H9 (cell line): ENCODE measurements around the gene CCBE1. TPM values are rescaled to one million over a fixed set of nuclear protein-coding genes. Genes with fewer than 3 reads are reported as not detected.

Experiments used
- DNase-seq: peaks from one replicate; pipeline ENCODE4 v3.0.0-alpha.2; 2017
- H2AFZ ChIP-seq: one replicate; pipeline ENCODE4 v1.6.1; 2013; ENCODE audit warnings: mild to moderate bottlenecking, low read length, control low read depth, moderate library complexity
- H2AK5ac ChIP-seq: 2 replicates; pipeline ENCODE4 v1.6.1; 2013; ENCODE audit warnings: low read length, control low read depth, mixed read lengths; ENCODE audit not compliant: insufficient read length
- H2BK120ac ChIP-seq: one replicate; pipeline ENCODE4 v1.6.1; 2013; ENCODE audit warnings: low read depth, mild to moderate bottlenecking, low read length, control low read depth, inconsistent platforms; ENCODE audit not compliant: poor library complexity, severe bottlenecking
- H2BK12ac ChIP-seq: 2 replicates; pipeline ENCODE4 v1.6.1; 2013; ENCODE audit warnings: low read length, control low read depth, mixed read lengths, low read depth; ENCODE audit not compliant: insufficient read length
- H2BK15ac ChIP-seq: 2 replicates; pipeline ENCODE4 v1.6.1; 2013; ENCODE audit warnings: low read depth, low read length, control low read depth
- H2BK20ac ChIP-seq: one replicate; pipeline ENCODE4 v1.6.1; 2013; ENCODE audit warnings: low read depth, mild to moderate bottlenecking, low read length, control low read depth, inconsistent platforms; ENCODE audit not compliant: poor library complexity, severe bottlenecking
- H2BK5ac ChIP-seq: 2 replicates; pipeline ENCODE4 v1.6.1; 2013; ENCODE audit warnings: low read length, control low read depth, mixed read lengths; ENCODE audit not compliant: insufficient read length
- H3K14ac ChIP-seq: 2 replicates; pipeline ENCODE4 v1.6.1; 2013; ENCODE audit warnings: low read length, control low read depth; ENCODE audit not compliant: insufficient read depth
- H3K18ac ChIP-seq: 2 replicates; pipeline ENCODE4 v1.6.1; 2013; ENCODE audit warnings: low read depth, mild to moderate bottlenecking, mixed read lengths, low read length, control low read depth; ENCODE audit not compliant: insufficient read length
- H3K23ac ChIP-seq: 2 replicates; pipeline ENCODE4 v1.6.1; 2013; ENCODE audit warnings: low read length, control low read depth, mixed read lengths, low read depth; ENCODE audit not compliant: insufficient read length
- H3K23me2 ChIP-seq: 2 replicates; pipeline ENCODE4 v1.6.1; 2013; ENCODE audit warnings: low read depth, mild to moderate bottlenecking, mixed read lengths, low read length, control low read depth; ENCODE audit not compliant: insufficient read length, poor library complexity, severe bottlenecking
- H3K27ac ChIP-seq: 2 replicates; pipeline ENCODE4 v1.5.1; 2013; ENCODE audit warnings: low read length, control low read depth, mixed read lengths, low read depth; ENCODE audit not compliant: insufficient read length
- H3K27me3 ChIP-seq: 2 replicates; pipeline ENCODE4 v1.6.1; 2013; ENCODE audit warnings: low read length, control low read depth, inconsistent platforms; ENCODE audit not compliant: insufficient read depth
- H3K4ac ChIP-seq: 2 replicates; pipeline ENCODE4 v1.6.1; 2013; ENCODE audit warnings: low read depth, mild to moderate bottlenecking, control low read depth, inconsistent platforms, low read length, moderate library complexity
- H3K4me1 ChIP-seq: 2 replicates; pipeline ENCODE4 v1.6.1; 2013; ENCODE audit warnings: low read length, control low read depth, inconsistent platforms; ENCODE audit not compliant: insufficient read depth
- H3K4me2 ChIP-seq: 2 replicates; pipeline ENCODE4 v1.6.1; 2013; ENCODE audit warnings: low read length, control low read depth, mixed read lengths; ENCODE audit not compliant: insufficient read length, insufficient read depth
- H3K56ac ChIP-seq: 2 replicates; pipeline ENCODE4 v1.6.1; 2013; ENCODE audit warnings: low read depth, mild to moderate bottlenecking, mixed read lengths, low read length, control low read depth; ENCODE audit not compliant: insufficient read length
- H3K79me1 ChIP-seq: 2 replicates; pipeline ENCODE4 v1.6.1; 2013; ENCODE audit warnings: low read depth, mild to moderate bottlenecking, moderate library complexity, low read length, control low read depth, inconsistent platforms; ENCODE audit not compliant: insufficient read depth, poor library complexity, severe bottlenecking
- H3K79me2 ChIP-seq: 2 replicates; pipeline ENCODE4 v1.6.1; 2013; ENCODE audit warnings: low read length, control low read depth, inconsistent platforms; ENCODE audit not compliant: insufficient read depth
- H3K9ac ChIP-seq: 2 replicates; pipeline ENCODE4 v1.6.1; 2013; ENCODE audit warnings: low read length, control low read depth, mixed read lengths; ENCODE audit not compliant: insufficient read length; ENCODE audit errors: extremely low read depth
- H3K9me3 ChIP-seq: one replicate; pipeline ENCODE4 v1.6.1; 2013; ENCODE audit warnings: low read depth, low read length, inconsistent platforms; ENCODE audit not compliant: control insufficient read depth
- H3T11ph ChIP-seq: one replicate; pipeline ENCODE4 v1.6.1; 2013; ENCODE audit warnings: mild to moderate bottlenecking, low read length, control low read depth, inconsistent platforms
- H4K20me1 ChIP-seq: one replicate; pipeline ENCODE4 v1.6.1; 2013; ENCODE audit not compliant: control insufficient read depth, insufficient read length, insufficient read depth
- H4K5ac ChIP-seq: 2 replicates; pipeline ENCODE4 v1.6.1; 2013; ENCODE audit warnings: low read depth, mild to moderate bottlenecking, mixed read lengths, low read length, control low read depth; ENCODE audit not compliant: insufficient read length
- H4K8ac ChIP-seq: replicated peaks from 2 replicates; pipeline ENCODE4 v1.6.1; 2013; ENCODE audit warnings: low read length, control low read depth, mixed read lengths, low read depth; ENCODE audit not compliant: insufficient read length
- H4K91ac ChIP-seq: 2 replicates; pipeline ENCODE4 v1.6.1; 2013; ENCODE audit warnings: low read depth, mild to moderate bottlenecking, moderate library complexity, mixed read lengths, low read length, control low read depth; ENCODE audit not compliant: insufficient read length
- H3K27ac Mint-ChIP-seq, 3 experiments: 2 replicates in 2 of 3; 3 replicates in 1 of 3; pipeline ENCODE4 v1.8.0; 2020 to 2021; ENCODE audit warnings: mixed read lengths in 3 of 3, mild to moderate bottlenecking in 1 of 3, moderate library complexity in 1 of 3
- H3K27me3 Mint-ChIP-seq: 2 replicates; pipeline ENCODE4 v1.8.0; 2021; ENCODE audit warnings: low read depth, mild to moderate bottlenecking, moderate library complexity, mixed read lengths
- H3K36me3 Mint-ChIP-seq, 3 experiments: 2 replicates in 2 of 3; 3 replicates in 1 of 3; pipeline ENCODE4 v1.8.0; 2020 to 2021; ENCODE audit warnings: low read depth in 3 of 3, mixed read lengths in 3 of 3; ENCODE audit not compliant: insufficient read depth in 1 of 3
- H3K4me1 Mint-ChIP-seq, 2 experiments: 2 replicates each; pipeline ENCODE4 v1.8.0; 2020; ENCODE audit warnings: mixed read lengths in 2 of 2
- H3K4me3 Mint-ChIP-seq, 2 experiments: 2 replicates in 1 of 2; 3 replicates in 1 of 2; pipeline ENCODE4 v1.8.0; 2020 to 2021; ENCODE audit warnings: mild to moderate bottlenecking in 2 of 2, mixed read lengths in 2 of 2, moderate library complexity in 1 of 2
- H3K9me3 Mint-ChIP-seq, 2 experiments: 2 replicates in 1 of 2; 3 replicates in 1 of 2; pipeline ENCODE4 v1.8.0; 2020; ENCODE audit warnings: mild to moderate bottlenecking in 2 of 2, mixed read lengths in 2 of 2, moderate library complexity in 1 of 2
- CTCF ChIP-seq: fragments of 200-600 bp; sonication (generic); conservative IDR thresholded peaks from 3 replicates; pipeline ENCODE4 v1.8.0; 2021; ENCODE audit warnings: antibody characterized with exemption, mild to moderate bottlenecking
- WGBS: extraction: QIAGEN DNeasy Blood & Tissue Kit; methylation state at CpG from one replicate; pipeline ENCODE4 v1.1.7; 2013; ENCODE audit warnings: missing lambda C conversion rate, low lambda C conversion rate, mixed read lengths; ENCODE audit not compliant: insufficient read length; ENCODE audit errors: extremely low coverage; 5-methylcytosine and 5-hydroxymethylcytosine counted together
- total RNA-seq: library from RNA; stranded (reverse); gene quantifications from 2 replicates; pipeline ENCODE4 v1.2.1, GENCODE V29; 2021

CCBE1 gene
- total RNA-seq, 1 experiment from 2014 or later = 0.39 TPM

GRCh38 chr18:59660786-59661743 is 36.2 kb downstream of the CCBE1 start:
- Histone ChIP-seq H2BK20ac (no peak overlapping the region), H3K23ac (no peak overlapping the region), H3K4me1 (no peaks in the 10 kb centered on the region), H3K27ac (no peak overlapping the region), H4K8ac (no peak overlapping the region), H2BK12ac (no peak overlapping the region), H3K23me2 (no peaks in the 10 kb centered on the region), H3K4me2 (no peak overlapping the region), H3K79me2 (no peaks in the 10 kb centered on the region), H3K18ac (no peak overlapping the region), H3T11ph (no peak overlapping the region), H4K5ac (no peak overlapping the region), H2BK120ac (no peak overlapping the region), H3K14ac (no peak overlapping the region), H2AFZ (no peak overlapping the region), H4K20me1 (no peaks in the 10 kb centered on the region), H2BK15ac (no peak overlapping the region), H3K79me1 (no peaks in the 10 kb centered on the region), H2BK5ac (no peak overlapping the region), H3K4ac (no peak overlapping the region), H3K9ac (no peak overlapping the region), H2AK5ac (no peak overlapping the region), H3K27me3 (no peaks in the 10 kb centered on the region), H3K56ac (no peak overlapping the region), H3K9me3 (no peaks in the 10 kb centered on the region), H4K91ac (no peak overlapping the region)
- no CpG with 5 or more reads among the region's 8 CpGs for WGBS
- no peak for DNase-seq
- Mint-ChIP-seq H3K36me3 (no peaks in the 10 kb centered on the region), H3K4me1 (peaks cover 4 to 9% of the 10 kb centered on the region in 2 experiments), H3K27ac (no peak overlapping the region), H3K9me3 (no peaks in the 10 kb centered on the region), H3K4me3 (no peak overlapping the region), H3K27me3 (no peaks in the 10 kb centered on the region; the same call in 1 of the 2 replicates)
- no peak for TF ChIP-seq CTCF
